Activated naive CD4-positive, alpha-beta T cell treated with anti-CD3 and anti-CD28 coated beads, Interleukin-2, amount 50 U/mL, for 24 hours (primary cell): ENCODE measurements around the gene TMEM95.
A peak's percentile ranks its signal among the peaks of the same experiment; 100 is the strongest.
"Not testable (repeated sequence)": the region's sequence is repeated elsewhere in the genome, so short reads cannot be mapped to it uniquely, and the experiment has no call there.

Experiments used
- H3K27ac Mint-ChIP-seq: one replicate; pipeline ENCODE4 v1.8.0; 2021; ENCODE audit warnings: mild to moderate bottlenecking, mixed read lengths
- H3K27me3 Mint-ChIP-seq: one replicate; pipeline ENCODE4 v1.8.0; 2021; ENCODE audit warnings: mixed read lengths
- H3K36me3 Mint-ChIP-seq: one replicate; pipeline ENCODE4 v1.8.0; 2021; ENCODE audit warnings: mixed read lengths
- H3K4me1 Mint-ChIP-seq: one replicate; pipeline ENCODE4 v1.8.0; 2021; ENCODE audit warnings: mixed read lengths
- H3K4me3 Mint-ChIP-seq: one replicate; pipeline ENCODE4 v1.8.0; 2021; ENCODE audit warnings: mild to moderate bottlenecking, mixed read lengths
- H3K9me3 Mint-ChIP-seq: one replicate; pipeline ENCODE4 v1.8.0; 2021; ENCODE audit warnings: mixed read lengths

The TMEM95 gene

DNA sequence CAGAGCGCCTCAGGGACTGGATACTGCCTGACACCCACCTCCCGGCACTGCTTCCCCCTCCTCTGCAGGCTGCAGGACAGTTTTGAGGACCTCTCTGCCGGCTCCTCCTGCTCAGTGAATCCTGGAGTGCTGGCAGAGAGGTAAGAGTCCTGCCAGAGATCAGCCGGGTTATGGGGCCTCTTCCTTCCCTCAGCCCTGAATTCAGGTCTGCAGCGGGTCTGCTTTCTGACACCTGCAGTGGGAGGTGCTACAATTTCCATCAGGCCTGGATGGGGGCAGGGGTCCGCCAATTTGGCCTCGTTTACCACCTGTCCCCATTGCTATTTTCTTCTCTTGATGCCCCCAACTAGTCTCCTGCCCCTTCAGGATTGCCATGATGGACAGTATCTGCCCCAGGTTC lies 22.8 kb upstream of the TMEM95 start:
- H3K36me3 Mint-ChIP-seq: no peaks in the 10 kb centered on the region
- peak overlapping the region; percentile 63 for H3K4me3 Mint-ChIP-seq
- H3K27me3 Mint-ChIP-seq: no peaks in the 10 kb centered on the region
- no peaks in the 10 kb centered on the region for H3K9me3 Mint-ChIP-seq
- H3K27ac Mint-ChIP-seq: peak overlapping the region; percentile 68
- peaks cover 64% of the 10 kb centered on the region for H3K4me1 Mint-ChIP-seq

DNA sequence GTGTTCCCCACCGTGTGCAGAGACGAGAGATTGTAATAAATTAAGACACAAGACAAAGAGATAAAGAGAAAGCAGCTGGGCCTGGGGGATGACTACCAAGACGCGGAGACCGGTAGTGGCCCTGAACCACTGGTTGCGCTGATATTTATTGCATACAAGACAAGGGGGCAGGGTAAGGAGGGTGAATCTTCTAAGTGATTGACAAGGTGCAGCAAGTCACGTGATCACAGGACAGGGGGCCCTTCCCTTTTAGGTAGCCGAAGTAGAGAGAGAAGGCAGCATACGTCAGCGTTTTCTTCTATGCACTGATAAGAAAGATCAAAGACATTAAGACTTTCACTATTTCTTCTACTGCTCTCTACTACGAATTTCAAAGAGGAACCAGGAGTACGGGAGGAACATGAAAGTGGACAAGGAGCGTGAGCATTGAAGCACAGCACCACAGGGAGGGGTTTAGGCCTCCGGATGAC lies 22.3 kb upstream of the TMEM95 start:
- H3K27me3 Mint-ChIP-seq, H3K36me3 Mint-ChIP-seq, H3K9me3 Mint-ChIP-seq: not testable (repeated sequence)
- Mint-ChIP-seq H3K4me1 (peaks cover 69% of the 10 kb centered on the region), H3K27ac (peak overlapping the region; percentile 68), H3K4me3 (peak overlapping the region; percentile 63)

DNA sequence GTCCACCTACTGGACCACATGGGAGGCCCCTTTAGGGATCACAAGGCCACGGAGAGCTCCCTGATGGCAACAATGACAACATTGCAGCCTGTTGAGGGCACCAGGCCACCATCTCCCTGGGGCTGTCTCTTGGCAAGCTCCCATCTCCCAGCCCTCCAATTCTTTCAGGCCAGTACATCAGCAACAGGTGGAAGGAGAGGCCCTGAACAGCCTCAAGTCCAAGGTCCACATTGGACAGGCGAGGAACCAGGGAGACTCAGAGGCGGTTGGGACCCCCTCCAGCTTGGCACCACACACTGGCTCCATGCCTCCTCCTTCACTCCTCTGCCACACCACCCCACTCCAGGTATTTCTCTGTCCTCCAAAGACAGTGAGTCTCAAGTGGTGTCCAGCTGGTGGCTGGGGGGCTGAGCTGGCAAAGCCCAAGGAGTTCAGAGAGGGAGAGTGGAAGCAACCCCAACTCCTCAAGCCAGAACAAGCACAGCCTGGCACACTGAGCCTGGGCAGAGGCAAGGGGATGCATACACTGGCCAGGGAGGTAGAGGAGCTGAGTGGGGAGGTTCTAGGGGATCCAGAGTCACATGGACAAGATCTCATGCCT lies 19.9 kb upstream of the TMEM95 start:
- Mint-ChIP-seq H3K27ac (peak overlapping the region; percentile 93), H3K4me3 (peak overlapping the region; percentile 89), H3K27me3 (no peaks in the 10 kb centered on the region), H3K36me3 (no peaks in the 10 kb centered on the region), H3K9me3 (no peaks in the 10 kb centered on the region), H3K4me1 (peaks cover 65% of the 10 kb centered on the region)

DNA sequence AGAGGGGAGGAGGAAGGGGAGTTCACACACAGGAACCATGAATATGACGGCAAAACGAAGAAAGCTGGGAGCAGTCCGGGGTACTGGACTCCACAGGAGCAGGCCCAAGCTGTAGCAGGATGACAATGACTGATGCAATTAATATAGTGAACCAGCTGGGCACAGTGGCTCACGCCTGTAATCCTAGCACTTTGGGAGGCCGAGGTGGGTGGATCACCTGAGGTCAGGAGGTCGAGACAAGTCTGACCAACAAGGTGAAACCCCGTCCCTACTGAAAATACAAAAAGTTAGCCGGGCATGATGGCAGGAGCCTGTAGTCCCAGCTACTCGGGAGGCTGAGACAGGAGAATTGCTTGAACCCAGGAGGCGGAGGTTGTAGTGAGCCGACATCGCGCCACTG lies 19.2 kb upstream of the TMEM95 start:
- not testable (repeated sequence) for H3K36me3 Mint-ChIP-seq, H3K27me3 Mint-ChIP-seq, H3K9me3 Mint-ChIP-seq
- Mint-ChIP-seq H3K4me1 (peaks cover 65% of the 10 kb centered on the region), H3K4me3 (peak overlapping the region; percentile 89), H3K27ac (peak overlapping the region; percentile 93)

DNA sequence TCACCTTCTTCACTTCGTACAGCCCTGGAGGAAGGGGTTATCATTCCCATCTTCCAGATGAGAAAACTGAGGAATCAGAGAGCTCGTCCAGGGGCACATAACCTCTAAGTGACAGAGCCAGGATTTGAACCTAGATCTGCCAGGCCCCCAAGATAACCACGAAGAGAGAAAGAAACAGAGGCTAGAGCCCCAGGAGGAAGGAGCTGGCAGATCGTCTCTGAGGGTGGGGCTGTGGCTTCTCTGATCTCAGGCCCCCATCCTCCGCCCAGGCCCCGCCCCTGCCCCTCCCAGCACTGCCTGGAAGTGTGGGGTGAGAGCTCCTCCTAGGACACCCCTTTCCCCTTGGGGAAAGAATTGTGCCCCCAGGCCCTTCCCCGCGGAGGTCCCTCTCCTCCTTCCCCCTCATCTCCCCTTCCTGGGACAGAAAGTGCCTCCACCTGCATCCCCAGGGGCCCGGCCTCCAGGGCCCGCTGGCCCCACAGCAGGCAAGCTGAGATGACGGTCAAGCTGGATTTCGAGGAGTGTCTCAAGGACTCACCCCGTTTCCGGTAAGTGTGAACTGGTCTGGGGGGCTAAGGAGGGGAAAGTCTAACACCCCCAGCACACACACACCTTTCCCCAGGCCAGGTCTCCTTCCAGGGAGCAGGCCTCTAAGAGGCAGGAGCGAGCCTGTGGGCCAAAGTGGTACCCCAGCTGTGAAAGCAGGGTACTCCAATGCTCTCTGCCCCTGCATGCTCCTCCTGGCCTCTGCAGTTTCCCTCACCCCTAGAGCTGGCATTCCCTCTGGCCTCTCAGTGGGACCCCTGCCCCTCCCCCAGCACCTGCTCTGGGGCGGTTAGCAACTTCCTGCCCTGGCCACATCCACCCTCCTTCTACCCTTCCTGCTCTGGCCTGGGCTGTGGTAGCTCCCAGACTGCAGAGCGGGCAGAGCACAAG lies 18.4 kb upstream of the TMEM95 start, which contains the start of gene ACAP1:
Gene ACAP1, plus strand, starts transcription at position 290 of the 936 bp plus-strand sequence. Its CDS starts 206 bp downstream, at position 496.
- peak within 1 kb of the TSS; percentile 89 for H3K4me3 Mint-ChIP-seq
- peaks cover 61% of the 10 kb centered on the region for H3K4me1 Mint-ChIP-seq
- H3K9me3 Mint-ChIP-seq: no peaks in the 10 kb centered on the region
- H3K36me3 Mint-ChIP-seq: no peaks in the 10 kb centered on the region
- no peaks in the 10 kb centered on the region for H3K27me3 Mint-ChIP-seq
- H3K27ac Mint-ChIP-seq: peak within 1 kb of the TSS; percentile 93

DNA sequence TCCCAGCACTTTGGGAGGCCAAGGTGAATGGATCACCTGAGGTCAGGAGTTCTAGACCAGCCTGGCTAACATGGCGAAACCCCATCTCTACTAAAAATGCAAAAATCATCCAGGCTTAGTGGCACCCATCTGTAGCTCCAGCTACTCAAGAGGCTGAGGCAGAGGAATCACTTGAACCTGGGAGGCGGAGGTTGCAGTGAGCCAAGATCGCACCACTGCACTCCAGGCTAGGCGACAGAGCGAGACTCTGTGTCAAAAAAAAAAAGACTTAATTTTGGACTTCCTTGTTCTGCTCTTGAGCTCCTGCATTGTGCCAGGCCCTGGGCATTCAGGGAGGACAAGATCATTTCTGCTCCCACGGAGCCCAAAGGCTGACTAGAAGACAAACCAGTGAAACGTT lies 17.4 kb upstream of the TMEM95 start:
- Mint-ChIP-seq H3K4me1 (peaks cover 56% of the 10 kb centered on the region), H3K4me3 (peak overlapping the region; percentile 89), H3K27ac (peak overlapping the region; percentile 93)
- H3K36me3 Mint-ChIP-seq, H3K27me3 Mint-ChIP-seq, H3K9me3 Mint-ChIP-seq: not testable (repeated sequence)

DNA sequence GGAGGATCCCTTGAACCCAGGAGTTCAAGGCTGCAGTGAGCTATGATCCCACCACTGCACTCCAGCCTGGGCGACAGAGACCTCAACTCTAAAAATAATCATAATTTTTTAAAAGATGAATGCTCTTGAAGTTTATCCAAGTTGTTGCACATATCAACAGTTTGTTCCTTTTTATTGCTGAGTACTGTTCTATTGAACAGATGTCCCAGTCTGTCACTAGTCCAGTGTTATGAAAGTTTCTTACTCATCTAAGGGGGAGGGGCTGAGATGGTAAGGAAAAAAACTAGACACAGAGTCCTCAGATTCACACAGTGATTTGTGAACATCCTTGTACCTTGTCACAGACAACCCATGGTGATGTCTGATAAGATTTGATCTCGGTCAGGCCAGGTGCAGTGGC lies 14.8 kb upstream of the TMEM95 start:
- no peaks in the 10 kb centered on the region for H3K9me3 Mint-ChIP-seq
- H3K4me3 Mint-ChIP-seq: no peak overlapping the region
- H3K4me1 Mint-ChIP-seq: peaks cover 35% of the 10 kb centered on the region
- no peaks in the 10 kb centered on the region for H3K36me3 Mint-ChIP-seq
- no peak overlapping the region for H3K27ac Mint-ChIP-seq
- no peaks in the 10 kb centered on the region for H3K27me3 Mint-ChIP-seq

DNA sequence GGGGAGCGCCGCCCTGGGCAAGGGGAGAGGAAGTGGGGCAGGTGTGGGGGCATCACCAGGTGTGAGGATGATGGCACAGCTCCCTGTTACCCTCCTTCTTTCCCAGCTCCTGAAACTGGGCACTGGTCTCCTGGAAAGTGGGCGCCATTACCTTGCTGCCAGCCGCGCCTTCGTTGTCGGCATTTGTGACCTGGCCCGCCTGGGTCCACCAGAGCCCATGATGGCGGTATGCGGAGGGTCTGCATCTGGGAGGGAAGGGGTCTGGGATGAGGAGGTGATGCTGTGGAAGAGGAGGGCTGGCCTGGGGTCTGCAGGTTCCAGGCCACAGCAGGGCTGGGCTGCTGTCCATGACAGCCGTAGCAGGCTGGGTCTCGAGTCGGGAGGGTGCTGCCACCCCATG lies 13.1 kb upstream of the TMEM95 start:
- Mint-ChIP-seq H3K9me3 (no peaks in the 10 kb centered on the region), H3K36me3 (no peaks in the 10 kb centered on the region), H3K27me3 (no peaks in the 10 kb centered on the region), H3K4me1 (peaks cover 27% of the 10 kb centered on the region), H3K4me3 (no peak overlapping the region), H3K27ac (peak overlapping the region; percentile 93)

DNA sequence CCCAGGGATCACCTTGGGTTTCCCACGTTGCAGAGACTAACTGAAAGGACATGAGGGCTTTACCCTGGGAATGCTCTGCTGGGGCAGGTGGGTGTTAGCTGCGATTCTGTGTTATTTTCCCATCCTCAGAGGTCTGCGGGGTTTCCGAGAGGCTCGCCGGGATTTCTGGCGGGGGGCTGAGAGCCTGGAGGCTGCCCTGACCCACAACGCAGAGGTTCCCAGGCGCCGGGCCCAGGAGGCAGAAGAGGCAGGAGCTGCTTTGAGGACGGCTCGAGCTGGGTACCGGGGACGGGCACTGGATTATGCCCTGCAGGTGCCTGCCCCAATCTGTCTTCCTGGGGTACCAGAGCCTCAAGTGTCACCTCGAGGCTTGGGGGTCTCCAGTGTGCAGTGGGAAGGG lies 11.7 kb upstream of the TMEM95 start:
- H3K4me1 Mint-ChIP-seq: peaks cover 14% of the 10 kb centered on the region
- no peak overlapping the region for H3K4me3 Mint-ChIP-seq
- H3K9me3 Mint-ChIP-seq: no peaks in the 10 kb centered on the region
- H3K36me3 Mint-ChIP-seq: no peaks in the 10 kb centered on the region
- no peak overlapping the region for H3K27ac Mint-ChIP-seq
- H3K27me3 Mint-ChIP-seq: no peaks in the 10 kb centered on the region

DNA sequence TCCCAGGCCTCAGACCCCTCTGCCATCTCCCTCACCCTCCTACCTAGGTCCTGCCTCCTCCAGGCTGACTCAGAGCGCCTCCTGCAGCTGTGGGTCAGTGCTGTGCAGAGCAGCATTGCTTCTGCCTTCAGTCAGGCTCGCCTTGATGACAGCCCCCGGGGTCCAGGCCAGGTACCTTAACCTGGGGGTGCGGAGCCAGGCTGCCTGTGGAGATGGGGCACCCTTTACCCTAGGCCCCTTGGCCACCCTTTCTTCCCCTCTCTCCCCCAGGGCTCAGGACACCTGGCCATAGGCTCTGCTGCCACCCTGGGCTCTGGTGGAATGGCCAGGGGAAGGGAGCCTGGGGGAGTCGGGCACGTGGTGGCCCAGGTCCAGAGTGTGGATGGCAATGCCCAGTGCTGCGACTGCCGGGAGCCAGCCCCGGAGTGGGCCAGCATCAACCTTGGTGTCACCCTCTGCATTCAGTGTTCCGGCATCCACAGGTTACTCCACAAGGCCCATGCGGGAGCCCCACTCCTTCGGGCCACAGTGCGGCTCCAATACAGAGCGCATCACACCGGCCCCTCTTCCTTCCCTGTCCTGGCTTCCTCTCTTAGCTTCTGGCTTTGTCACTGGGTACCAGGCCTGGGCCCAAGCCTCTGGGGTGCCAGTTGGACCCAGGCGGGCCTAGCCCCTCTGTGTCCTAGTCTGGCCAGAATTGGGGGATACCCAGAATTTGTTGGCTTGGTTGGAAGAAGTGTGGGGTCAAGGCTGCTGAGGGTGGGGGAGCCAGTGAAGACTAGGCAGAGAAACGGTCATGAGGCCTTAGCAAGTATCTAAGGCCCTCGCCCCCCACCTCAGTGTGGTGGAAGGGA lies 8.0 kb upstream of the TMEM95 start:
- Mint-ChIP-seq H3K9me3 (no peaks in the 10 kb centered on the region), H3K4me1 (peaks cover 7% of the 10 kb centered on the region), H3K4me3 (no peak overlapping the region), H3K27me3 (no peaks in the 10 kb centered on the region), H3K36me3 (no peaks in the 10 kb centered on the region), H3K27ac (no peak overlapping the region)

DNA sequence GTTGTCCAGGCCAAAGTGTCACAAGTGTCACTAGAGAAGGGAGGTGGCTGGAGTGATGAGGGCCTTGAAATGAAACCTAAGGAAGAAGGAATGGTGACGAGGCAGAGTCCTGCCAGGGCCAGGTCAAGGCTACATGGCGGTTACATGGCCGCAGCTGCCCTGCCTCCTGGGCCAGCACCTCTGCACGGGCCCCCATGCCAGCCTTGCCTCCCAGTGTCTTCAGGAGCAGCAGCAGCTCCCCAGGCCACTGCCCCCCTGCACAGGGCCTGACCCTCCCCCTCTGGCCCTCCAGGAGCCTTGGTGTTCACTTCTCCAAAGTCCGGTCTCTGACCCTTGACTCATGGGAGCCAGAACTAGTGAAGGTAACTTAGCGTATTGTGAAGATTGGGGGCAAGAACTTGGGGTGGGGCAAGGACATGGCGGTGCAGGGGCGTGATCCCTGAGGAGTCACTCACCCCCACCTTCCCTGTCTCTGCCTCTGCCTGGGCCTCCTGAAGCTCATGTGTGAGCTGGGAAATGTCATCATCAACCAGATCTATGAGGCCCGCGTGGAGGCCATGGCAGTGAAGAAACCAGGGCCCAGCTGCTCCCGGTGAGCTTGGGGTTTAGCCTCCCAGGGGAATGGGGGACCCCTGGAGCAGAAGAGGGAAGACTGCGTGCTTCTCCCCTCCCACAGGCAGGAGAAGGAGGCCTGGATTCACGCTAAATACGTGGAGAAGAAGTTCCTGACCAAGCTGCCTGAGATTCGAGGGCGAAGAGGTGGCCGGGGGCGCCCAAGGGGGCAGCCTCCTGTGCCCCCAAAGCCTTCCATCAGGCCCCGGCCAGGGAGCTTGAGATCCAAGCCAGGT lies 7.1 kb upstream of the TMEM95 start:
- no peak overlapping the region for H3K4me3 Mint-ChIP-seq
- H3K27ac Mint-ChIP-seq: peak overlapping the region; percentile 30
- no peaks in the 10 kb centered on the region for H3K36me3 Mint-ChIP-seq

DNA sequence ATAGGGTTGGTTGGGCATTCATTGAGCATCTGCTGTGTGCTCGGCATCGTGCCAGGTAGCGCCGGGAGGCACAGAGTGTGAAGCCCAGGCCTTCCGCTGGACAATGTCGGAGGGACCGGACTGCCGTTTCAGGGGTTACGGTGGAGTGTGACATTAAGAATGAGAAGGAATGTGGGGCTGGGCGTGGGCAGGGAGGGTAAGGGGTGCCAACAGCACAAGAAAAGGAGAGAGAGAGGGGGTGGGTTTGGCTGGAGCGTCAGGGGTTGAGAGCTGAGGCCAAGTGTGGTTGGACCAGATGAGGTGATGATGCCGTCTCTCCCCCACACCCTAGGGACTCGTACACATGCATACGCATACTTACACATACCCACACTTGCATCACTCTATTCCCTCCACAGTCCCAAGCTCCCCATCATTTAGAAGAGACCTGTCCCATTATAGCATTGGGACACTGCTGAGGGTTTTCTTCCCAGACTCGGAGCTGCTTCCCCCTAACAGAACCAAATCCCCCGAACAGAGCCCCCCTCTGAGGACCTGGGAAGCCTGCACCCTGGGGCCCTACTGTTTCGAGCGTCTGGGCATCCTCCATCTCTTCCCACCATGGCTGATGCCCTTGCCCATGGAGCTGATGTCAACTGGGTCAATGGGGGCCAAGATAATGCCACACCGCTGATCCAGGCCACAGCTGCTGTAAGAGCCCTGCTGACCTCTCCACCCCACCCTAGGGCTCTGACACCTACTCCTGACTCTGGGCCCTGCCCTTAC lies 6.3 kb upstream of the TMEM95 start:
- Mint-ChIP-seq H3K36me3 (no peaks in the 10 kb centered on the region), H3K4me1 (peaks cover 17% of the 10 kb centered on the region), H3K27ac (peak overlapping the region; percentile 46), H3K9me3 (no peaks in the 10 kb centered on the region), H3K27me3 (no peaks in the 10 kb centered on the region), H3K4me3 (no peak overlapping the region)

More for the DNA sequence above, 7.1 kb upstream of the TMEM95 start:
- Mint-ChIP-seq H3K4me1 (peaks cover 14% of the 10 kb centered on the region), H3K9me3 (no peaks in the 10 kb centered on the region), H3K27me3 (no peaks in the 10 kb centered on the region)

DNA sequence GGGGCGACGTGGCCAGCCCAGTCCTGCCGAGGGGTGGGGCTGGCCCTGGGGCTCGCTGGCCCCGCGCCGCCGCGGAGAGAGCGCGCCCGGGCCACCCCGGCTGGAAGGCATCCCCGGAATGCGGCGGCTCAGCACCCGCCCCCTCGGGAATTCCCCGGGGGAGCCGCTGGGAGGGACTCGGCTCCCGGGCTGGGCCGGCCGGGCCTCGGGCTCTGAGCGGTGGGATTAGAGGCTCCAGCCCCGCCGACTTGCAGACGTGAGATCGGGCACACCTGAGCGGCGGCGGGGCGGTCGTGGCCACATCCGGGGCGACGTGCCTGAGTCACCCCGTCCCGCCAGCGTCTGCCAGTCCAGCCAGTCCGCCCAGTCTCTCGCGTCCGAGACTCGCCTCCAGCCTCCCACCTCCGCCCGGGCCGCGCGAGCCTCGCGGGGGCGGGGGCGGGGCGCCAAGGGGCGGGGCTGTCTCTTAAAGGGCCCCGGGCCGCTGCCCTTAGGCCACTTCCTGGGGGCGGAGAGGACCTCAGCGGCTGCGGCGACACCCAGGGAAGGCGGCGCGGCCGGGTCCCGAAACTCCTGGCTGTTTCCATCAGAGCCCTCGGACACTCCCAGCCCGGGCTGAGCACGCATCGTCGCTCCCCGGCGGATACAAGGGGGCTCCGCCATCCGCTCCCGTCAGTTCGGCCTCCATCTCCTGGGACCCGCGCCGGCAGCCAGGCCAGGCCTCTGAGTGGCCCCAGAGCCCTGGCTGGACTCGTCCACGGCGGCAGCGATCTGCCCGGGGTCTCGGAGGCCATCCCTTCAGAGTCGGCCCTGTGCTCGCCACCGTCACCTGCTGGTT lies 3.1 kb upstream of the TMEM95 start, which contains the start of gene KCTD11:
Gene KCTD11, plus strand, starts transcription at position 498 of the 838 bp plus-strand sequence.
- Mint-ChIP-seq H3K4me3 (peak within 1 kb of the TSS; percentile 86), H3K9me3 (no peaks in the 10 kb centered on the region), H3K36me3 (no peaks in the 10 kb centered on the region), H3K27ac (peak within 1 kb of the TSS; percentile 89), H3K4me1 (peaks cover 22% of the 10 kb centered on the region), H3K27me3 (no peaks in the 10 kb centered on the region)
